PC-9 (cell line): ENCODE measurements around the gene CYBA.

ENCODE experiments used
- CTCF ChIP-seq: fragments of 200-600 bp; sonication (generic); conservative IDR thresholded peaks from 2 replicates; pipeline ENCODE4 v1.6.1; 2017; ENCODE audit warnings: mixed run types, antibody characterized with exemption, mild to moderate bottlenecking, moderate library complexity
- EZH2 ChIP-seq: fragments of 200-600 bp; sonication (generic); IDR thresholded peaks from 2 replicates; pipeline ENCODE4 v1.8.0; 2017; ENCODE audit warnings: antibody characterized with exemption, low read depth

- TF ChIP-seq CTCF (no peak), EZH2 (no peak)
Observed at GRCh38 chr16:88616320-88616719, 34.5 kb downstream of the CYBA start.
